OCI-LY7 (cell line): ENCODE measurements around the gene PLAC1. TPM values are rescaled to one million over a fixed set of nuclear protein-coding genes. Genes with fewer than 3 reads are reported as not detected.

Experiments used
- BruUV-seq: library from RNA; stranded (reverse); fragments of 400-500 nt; replicated peaks from 2 replicates; lab custom pipeline; 2021; lab: Mats Ljungman, UMichigan
- CTCF ChIA-PET: fragments of 300-600 bp; sonication (Branson Sonifier 250); formaldehyde crosslinking; loops from one replicate; lab custom pipeline; 2022; ENCODE audit warnings: antibody characterized with exemption; ENCODE audit not compliant: unreplicated experiment; lab: Charles Lee
- POLR2A ChIA-PET: fragments of 300-600 bp; sonication (Branson Sonifier 250); formaldehyde crosslinking; loops from one replicate; lab custom pipeline; 2022; ENCODE audit warnings: antibody characterized with exemption; lab: Charles Lee
- DNase-seq: peaks from one replicate; pipeline ENCODE4 v3.0.0-alpha.2; 2015; ENCODE audit warnings: low spot score
- H2AFZ ChIP-seq: fragments of 200-600 bp; sonication (generic), shearing (Covaris generic); 2 replicates; pipeline ENCODE4 v1.6.1; 2014; ENCODE audit warnings: mild to moderate bottlenecking, antibody characterized with exemption, low read length, moderate library complexity
- H3K27ac ChIP-seq: fragments of 200-600 bp; sonication (generic); 2 replicates; pipeline ENCODE4 v1.5.1; 2014; ENCODE audit warnings: mixed run types, low read depth, mild to moderate bottlenecking, moderate library complexity, low read length, inconsistent platforms; ENCODE audit not compliant: poor library complexity, severe bottlenecking
- H3K36me3 ChIP-seq: fragments of 200-600 bp; sonication (generic); 2 replicates; pipeline ENCODE4 v1.6.1; 2014; ENCODE audit warnings: mild to moderate bottlenecking, antibody characterized with exemption, low read length, moderate library complexity, mixed read lengths; ENCODE audit not compliant: insufficient read depth
- H3K4me1 ChIP-seq: fragments of 200-600 bp; sonication (generic); 2 replicates; pipeline ENCODE4 v1.5.1; 2014; ENCODE audit warnings: mild to moderate bottlenecking, low read length; ENCODE audit not compliant: insufficient read depth, poor library complexity, severe bottlenecking
- H3K4me2 ChIP-seq: fragments of 200-600 bp; sonication (generic); 2 replicates; pipeline ENCODE4 v1.6.1; 2014; ENCODE audit warnings: mild to moderate bottlenecking, low read length
- H3K4me3 ChIP-seq: fragments of 200-600 bp; sonication (generic); 2 replicates; pipeline ENCODE4 v1.5.1; 2014; ENCODE audit warnings: mild to moderate bottlenecking, low read depth, low read length; ENCODE audit not compliant: poor library complexity, severe bottlenecking
- H3K79me2 ChIP-seq: fragments of 200-600 bp; sonication (generic); 2 replicates; pipeline ENCODE4 v1.6.1; 2016; ENCODE audit warnings: low read depth, mild to moderate bottlenecking, low read length, moderate library complexity, mixed read lengths; ENCODE audit not compliant: insufficient read depth
- H3K9me2 ChIP-seq: fragments of 200-600 bp; sonication (generic); 2 replicates; pipeline ENCODE4 v1.6.1; 2016; ENCODE audit warnings: mild to moderate bottlenecking, low read length, mixed read lengths; ENCODE audit not compliant: insufficient read depth
- H3K9me3 ChIP-seq: fragments of 200-600 bp; sonication (generic); 2 replicates; pipeline ENCODE4 v1.6.1; 2014; ENCODE audit warnings: mild to moderate bottlenecking, mixed run types, low read length, mixed read lengths
- H4K20me1 ChIP-seq: fragments of 200-600 bp; sonication (generic); 2 replicates; pipeline ENCODE4 v1.6.1; 2014; ENCODE audit warnings: mild to moderate bottlenecking, antibody characterized with exemption, low read length, moderate library complexity, mixed read lengths; ENCODE audit not compliant: insufficient read depth
- CTCF ChIP-seq: fragments of 200-600 bp; sonication (generic); conservative IDR thresholded peaks from 2 replicates; pipeline ENCODE4 v1.5.1; 2014; ENCODE audit warnings: mild to moderate bottlenecking, antibody characterized with exemption, low read length, moderate library complexity, mixed read lengths
- EZH2phosphoT487 ChIP-seq: fragments of 200-600 bp; sonication (generic); IDR thresholded peaks from 2 replicates; pipeline ENCODE4 v1.6.1; 2018; ENCODE audit warnings: low read depth, borderline replicate concordance, mild to moderate bottlenecking, mixed run types, antibody characterized with exemption, low read length, moderate library complexity, mixed read lengths
- intact Hi-C: fragments of 100-400 bp; cut with micrococcal nuclease; formaldehyde crosslinking; loops from one replicate; pipeline ENCODE4 v1.10.0; 2022; ENCODE audit not compliant: unreplicated experiment
- total RNA-seq, 2 experiments: library from RNA; depleted of rRNA in 1 of 2; stranded (reverse); fragments of >200 nt in 1 of 2; shearing (Covaris generic) in 1 of 2; gene quantifications; 2 replicates each; pipeline ENCODE4 v1.2.3, GENCODE V29; 2014 to 2022

Gene PLAC1
- total RNA-seq, 2 experiments from 2014 or later, result 0.28 TPM; not detected in 1

- ChIA-PET CTCF (no interaction called here), POLR2A (no interaction called here)
- Histone ChIP-seq H3K4me1 (no peaks in the 10 kb centered on the region), H3K4me2 (no peak overlapping the region), H3K9me2 (no peaks in the 10 kb centered on the region), H4K20me1 (no peaks in the 10 kb centered on the region), H3K9me3 (no peaks in the 10 kb centered on the region), H3K27ac (no peak overlapping the region), H2AFZ (no peak overlapping the region), H3K79me2 (no peaks in the 10 kb centered on the region), H3K4me3 (no peak overlapping the region), H3K36me3 (no peaks in the 10 kb centered on the region)
- intact Hi-C loops, result no loop called here
- DNase-seq, result no peak
- TF ChIP-seq EZH2phosphoT487, result no peak
- TF ChIP-seq CTCF, result no peak
- BruUV-seq, result no TSS peak
Measured at GRCh38 chrX:134623293-134624045, 34.8 kb downstream of the PLAC1 start.

- TF ChIP-seq CTCF (no peak), EZH2phosphoT487 (no peak)
- Histone ChIP-seq H3K4me1 (no peaks in the 10 kb centered on the region), H4K20me1 (no peaks in the 10 kb centered on the region), H2AFZ (no peak overlapping the region), H3K4me2 (no peak overlapping the region), H3K9me2 (no peaks in the 10 kb centered on the region), H3K79me2 (no peaks in the 10 kb centered on the region), H3K36me3 (no peaks in the 10 kb centered on the region), H3K9me3 (no peaks in the 10 kb centered on the region), H3K27ac (no peak overlapping the region), H3K4me3 (no peak overlapping the region)
- ChIA-PET POLR2A (no interaction called here), CTCF (interaction anchor here (0.6 kb wide), 1 partner anchor 139 kb away, joined by 3 read pairs; no protein-coding TSS in a partner anchor)
- BruUV-seq, result no TSS peak
- no peak for DNase-seq
- intact Hi-C loops, result no loop called here
Measured at GRCh38 chrX:134622813-134623185, 35.5 kb downstream of the PLAC1 start.
